MM.1S (cell line): ENCODE measurements around the gene PAX7.

Source experiments
- DNase-seq: peaks from one replicate; pipeline ENCODE4 v3.0.0-alpha.2; 2015
- H2AFZ ChIP-seq: fragments of 300-600 bp; sonication (generic); 2 replicates; pipeline ENCODE4 v1.6.0; 2016; ENCODE audit warnings: antibody characterized with exemption, low read length
- H3F3A ChIP-seq: fragments of 300-600 bp; sonication (generic); 2 replicates; pipeline ENCODE4 v1.6.1; 2016; ENCODE audit warnings: mild to moderate bottlenecking, antibody characterized with exemption, low read length, moderate library complexity, mixed read lengths; ENCODE audit not compliant: insufficient read depth
- H3K27ac ChIP-seq: fragments of 300-600 bp; sonication (generic); 2 replicates; pipeline ENCODE4 v1.5.1; 2016; ENCODE audit warnings: mild to moderate bottlenecking, low read length
- H3K27me3 ChIP-seq: fragments of 300-600 bp; sonication (generic); replicated peaks from 2 replicates; pipeline ENCODE4 v1.6.0; 2016; ENCODE audit warnings: low read length; ENCODE audit not compliant: insufficient read depth
- H3K36me3 ChIP-seq: fragments of 300-600 bp; sonication (generic); replicated peaks from 2 replicates; pipeline ENCODE4 v1.6.1; 2016; ENCODE audit warnings: mild to moderate bottlenecking, low read length, mixed read lengths; ENCODE audit not compliant: insufficient read depth
- H3K4me1 ChIP-seq: fragments of 300-600 bp; sonication (generic); 2 replicates; pipeline ENCODE4 v1.6.1; 2016; ENCODE audit warnings: low read length, mixed read lengths
- H3K4me2 ChIP-seq: fragments of 300-600 bp; sonication (generic); 2 replicates; pipeline ENCODE4 v1.6.0; 2016; ENCODE audit warnings: low read depth, low read length
- H3K4me3 ChIP-seq: fragments of 300-600 bp; sonication (generic); 2 replicates; pipeline ENCODE4 v1.5.1; 2016; ENCODE audit warnings: low read length, mixed read lengths
- H3K79me2 ChIP-seq: fragments of 300-600 bp; sonication (generic); 2 replicates; pipeline ENCODE4 v1.6.1; 2016; ENCODE audit warnings: mixed run types, low read length, mixed read lengths
- H3K9ac ChIP-seq: fragments of 300-600 bp; sonication (generic); 2 replicates; pipeline ENCODE4 v1.6.1; 2016; ENCODE audit warnings: low read length, mixed read lengths
- H3K9me2 ChIP-seq: fragments of 300-600 bp; sonication (generic); replicated peaks from 2 replicates; pipeline ENCODE4 v1.6.1; 2016; ENCODE audit warnings: mild to moderate bottlenecking, low read length, mixed read lengths; ENCODE audit not compliant: insufficient read depth
- H3K9me3 ChIP-seq: fragments of 300-600 bp; sonication (generic); replicated peaks from 2 replicates; pipeline ENCODE4 v1.6.1; 2016; ENCODE audit warnings: mild to moderate bottlenecking, low read length, mixed read lengths; ENCODE audit not compliant: insufficient read depth
- H4K20me1 ChIP-seq: fragments of 300-600 bp; sonication (generic); 2 replicates; pipeline ENCODE4 v1.6.1; 2016; ENCODE audit warnings: mild to moderate bottlenecking, low read length, moderate library complexity, mixed read lengths; ENCODE audit not compliant: insufficient read depth
- CTCF ChIP-seq: fragments of 300-600 bp; sonication (generic); IDR thresholded peaks from 2 replicates; pipeline ENCODE4 v1.5.1; 2016; ENCODE audit warnings: antibody characterized with exemption, low read length, mixed read lengths
- EZH2 ChIP-seq: fragments of 300-600 bp; sonication (generic); optimal IDR thresholded peaks from 2 replicates; pipeline ENCODE3; 2017; ENCODE audit warnings: low read depth, mild to moderate bottlenecking, antibody characterized with exemption, low read length, mixed read lengths
- EZH2phosphoT487 ChIP-seq: fragments of 300-600 bp; sonication (generic); IDR thresholded peaks from 2 replicates; pipeline ENCODE4 v1.6.1; 2018; ENCODE audit warnings: antibody characterized with exemption, low read length

Gene PAX7

GRCh38 chr1:18697541-18697940 is 66.9 kb downstream of the PAX7 start:
- peaks cover 92% of the 10 kb centered on the region for H3K27me3 ChIP-seq
- no peak for TF ChIP-seq EZH2phosphoT487
- TF ChIP-seq EZH2: no peak
- no peak for TF ChIP-seq CTCF
- H2AFZ ChIP-seq: no peak overlapping the region
- H3K9ac ChIP-seq: no peak overlapping the region
- no peaks in the 10 kb centered on the region for H3K36me3 ChIP-seq
- H3K9me2 ChIP-seq: no peaks in the 10 kb centered on the region
- no peaks in the 10 kb centered on the region for H3F3A ChIP-seq
- H3K9me3 ChIP-seq: no peaks in the 10 kb centered on the region
- no peak overlapping the region for H3K4me3 ChIP-seq
- DNase-seq: no peak
- H3K4me1 ChIP-seq: no peaks in the 10 kb centered on the region
- H3K79me2 ChIP-seq: no peaks in the 10 kb centered on the region
- no peak overlapping the region for H3K4me2 ChIP-seq
- H3K27ac ChIP-seq: no peak overlapping the region
- H4K20me1 ChIP-seq: no peaks in the 10 kb centered on the region

- Histone ChIP-seq H4K20me1 (no peaks in the 10 kb centered on the region), H3K79me2 (no peaks in the 10 kb centered on the region), H3K9ac (no peak overlapping the region), H3K4me3 (no peak overlapping the region), H3K27ac (no peak overlapping the region), H3K9me3 (no peaks in the 10 kb centered on the region), H2AFZ (no peak overlapping the region), H3K9me2 (no peaks in the 10 kb centered on the region), H3K27me3 (peaks cover 95% of the 10 kb centered on the region), H3F3A (no peaks in the 10 kb centered on the region), H3K4me1 (no peaks in the 10 kb centered on the region), H3K4me2 (no peak overlapping the region), H3K36me3 (no peaks in the 10 kb centered on the region)
- no peak for DNase-seq
- TF ChIP-seq EZH2 (no peak), EZH2phosphoT487 (no peak), CTCF (no peak)
These were observed 69.9 kb downstream of the PAX7 start for GRCh38 chr1:18700530-18700929.

- no peak overlapping the region for H3K27ac ChIP-seq
- H3K9me3 ChIP-seq: no peaks in the 10 kb centered on the region
- TF ChIP-seq EZH2 (no peak), CTCF (no peak), EZH2phosphoT487 (no peak)
These were observed 70.5 kb downstream of the PAX7 start for GRCh38 chr1:18701183-18701582.

More at GRCh38 chr1:18701183-18701582, 70.5 kb downstream of the PAX7 start:
- no peaks in the 10 kb centered on the region for H4K20me1 ChIP-seq
- H2AFZ ChIP-seq: no peak overlapping the region
- DNase-seq: no peak
- H3K9ac ChIP-seq: no peak overlapping the region
- no peaks in the 10 kb centered on the region for H3K36me3 ChIP-seq
- peaks cover 96% of the 10 kb centered on the region for H3K27me3 ChIP-seq
- no peaks in the 10 kb centered on the region for H3F3A ChIP-seq
- no peak overlapping the region for H3K4me3 ChIP-seq
- no peak overlapping the region for H3K4me2 ChIP-seq
- no peaks in the 10 kb centered on the region for H3K9me2 ChIP-seq
- no peaks in the 10 kb centered on the region for H3K79me2 ChIP-seq
- H3K4me1 ChIP-seq: no peaks in the 10 kb centered on the region
